PC-3 (cell line): ENCODE results near the gene TMEM59L. TPM values are rescaled to one million over a fixed set of nuclear protein-coding genes. Genes with fewer than 3 reads are reported as not detected.

ENCODE experiments used
- ATAC-seq: fragments of 200-7000 bp; cut with Tn5 transposase; 2 replicates; pipeline ENCODE4 v1.9.1; 2020; ENCODE audit warnings: mild to moderate bottlenecking, moderate library complexity
- BruUV-seq: library from RNA; stranded (reverse); fragments of 400-500 nt; replicated peaks from 2 replicates; lab custom pipeline; 2021; lab: Mats Ljungman, UMichigan
- CTCF ChIA-PET: fragments of 300-600 bp; sonication (Branson Sonifier 250); formaldehyde crosslinking; loops from one replicate; lab custom pipeline; 2022; ENCODE audit warnings: antibody characterized with exemption; lab: Charles Lee
- POLR2A ChIA-PET: fragments of 300-600 bp; sonication (Branson Sonifier 250); formaldehyde crosslinking; loops from one replicate; lab custom pipeline; 2022; ENCODE audit warnings: antibody characterized with exemption; ENCODE audit not compliant: unreplicated experiment; lab: Charles Lee
- DNase-seq: peaks from one replicate; pipeline ENCODE4 v3.0.0-alpha.2; 2015
- H2AFZ ChIP-seq: fragments of 300-600 bp; sonication (generic); 2 replicates; pipeline ENCODE4 v1.6.0; 2016; ENCODE audit warnings: antibody characterized with exemption, low read length
- H3F3A ChIP-seq: fragments of 300-600 bp; sonication (generic); one replicate; pipeline ENCODE4 v1.6.0; 2017; ENCODE audit warnings: antibody characterized with exemption, low read length, control low read depth, mild to moderate bottlenecking; ENCODE audit not compliant: unreplicated experiment
- H3K27ac ChIP-seq: fragments of 300-600 bp; sonication (generic); 2 replicates; pipeline ENCODE4 v1.5.1; 2016; ENCODE audit warnings: mild to moderate bottlenecking, low read length
- H3K27me3 ChIP-seq: fragments of 300-600 bp; sonication (generic); 2 replicates; pipeline ENCODE4 v1.6.1; 2016; ENCODE audit warnings: low read length, mixed read lengths
- H3K36me3 ChIP-seq: fragments of 300-600 bp; sonication (generic); 2 replicates; pipeline ENCODE4 v1.6.1; 2016; ENCODE audit warnings: low read depth, mixed run types, low read length, mixed read lengths
- H3K4me1 ChIP-seq: fragments of 300-600 bp; sonication (generic); 2 replicates; pipeline ENCODE4 v1.5.1; 2016; ENCODE audit warnings: low read length; ENCODE audit not compliant: insufficient read depth
- H3K4me2 ChIP-seq: fragments of 300-600 bp; sonication (generic); 2 replicates; pipeline ENCODE4 v1.6.0; 2016; ENCODE audit warnings: low read length
- H3K4me3 ChIP-seq: fragments of 300-600 bp; sonication (generic); 2 replicates; pipeline ENCODE4 v1.5.1; 2016; ENCODE audit warnings: mild to moderate bottlenecking, low read length, mixed read lengths
- H3K79me2 ChIP-seq: fragments of 300-600 bp; sonication (generic); 2 replicates; pipeline ENCODE4 v1.6.1; 2017; ENCODE audit warnings: low read length, mixed read lengths
- H3K9ac ChIP-seq: fragments of 300-600 bp; sonication (generic); 2 replicates; pipeline ENCODE4 v1.6.0; 2016; ENCODE audit warnings: mild to moderate bottlenecking, low read length
- H3K9me2 ChIP-seq: fragments of 300-600 bp; sonication (generic); replicated peaks from 2 replicates; pipeline ENCODE4 v1.6.1; 2016; ENCODE audit warnings: mixed run types, low read length, mixed read lengths
- H3K9me3 ChIP-seq: fragments of 300-600 bp; sonication (generic); 2 replicates; pipeline ENCODE4 v1.6.1; 2016; ENCODE audit warnings: low read length, mixed read lengths
- H4K20me1 ChIP-seq: fragments of 300-600 bp; sonication (generic); 2 replicates; pipeline ENCODE4 v1.6.1; 2016; ENCODE audit warnings: low read length, mixed read lengths
- CTCF ChIP-seq: fragments of 300-600 bp; sonication (generic); conservative IDR thresholded peaks from 2 replicates; pipeline ENCODE4 v1.5.1; 2017; ENCODE audit warnings: antibody characterized with exemption, low read depth, mild to moderate bottlenecking, low read length
- EZH2 ChIP-seq: fragments of 300-600 bp; sonication (generic); IDR thresholded peaks from one replicate; pipeline ENCODE4 v1.6.1; 2017; ENCODE audit warnings: antibody characterized with exemption, mild to moderate bottlenecking, low read length; ENCODE audit not compliant: unreplicated experiment
- EZH2phosphoT487 ChIP-seq: fragments of 300-600 bp; sonication (generic); IDR thresholded peaks from 2 replicates; pipeline ENCODE4 v1.6.1; 2018; ENCODE audit warnings: mild to moderate bottlenecking, antibody characterized with exemption, low read length, borderline replicate concordance
- intact Hi-C: fragments of 100-400 bp; cut with micrococcal nuclease; formaldehyde crosslinking; loops from 2 replicates; pipeline ENCODE4 v1.9.0; 2023
- total RNA-seq: library from RNA; depleted of rRNA; stranded (reverse); fragments of >200 nt; gene quantifications from 2 replicates; pipeline ENCODE4 v1.2.3, GENCODE V29; 2014

TMEM59L gene
- total RNA-seq, 1 experiment from 2014 or later, result 0.44 TPM

GRCh38 chr19:18620902-18621301, 8.2 kb downstream of the TMEM59L start:
- ChIA-PET POLR2A (no interaction called here), CTCF (no interaction called here)
- no peaks in the 10 kb centered on the region for H3K27me3 ChIP-seq
- no peak overlapping the region for H2AFZ ChIP-seq
- H3K79me2 ChIP-seq, result no peaks in the 10 kb centered on the region
- H3K9me3 ChIP-seq, result no peaks in the 10 kb centered on the region
- H3K36me3 ChIP-seq, result no peaks in the 10 kb centered on the region
- no peaks in the 10 kb centered on the region for H3K4me1 ChIP-seq
- no peak overlapping the region for H3K4me3 ChIP-seq
- H3F3A ChIP-seq, result no peaks in the 10 kb centered on the region
- no peak overlapping the region for H3K27ac ChIP-seq
- no peak for TF ChIP-seq EZH2
- TF ChIP-seq EZH2phosphoT487, result no peak
- no peak for TF ChIP-seq CTCF
- intact Hi-C loops, result no loop called here
- no peaks in the 10 kb centered on the region for H3K9me2 ChIP-seq
- BruUV-seq, result no TSS peak
- ATAC-seq (no peak), DNase-seq (no peak)
- H3K4me2 ChIP-seq, result no peak overlapping the region
- no peaks in the 10 kb centered on the region for H4K20me1 ChIP-seq
- no peak overlapping the region for H3K9ac ChIP-seq

- no peak overlapping the region for H2AFZ ChIP-seq
- BruUV-seq, result no TSS peak
Observed at GRCh38 chr19:18626906-18627305, 14.2 kb downstream of the TMEM59L start.

More at GRCh38 chr19:18626906-18627305, 14.2 kb downstream of the TMEM59L start:
- Histone ChIP-seq H3K9me3 (no peaks in the 10 kb centered on the region), H3K27me3 (no peaks in the 10 kb centered on the region), H3F3A (no peaks in the 10 kb centered on the region), H3K36me3 (no peaks in the 10 kb centered on the region), H3K27ac (no peak overlapping the region), H3K4me2 (no peak overlapping the region), H4K20me1 (no peaks in the 10 kb centered on the region), H3K4me1 (no peaks in the 10 kb centered on the region), H3K79me2 (no peaks in the 10 kb centered on the region), H3K9me2 (no peaks in the 10 kb centered on the region), H3K4me3 (no peak overlapping the region), H3K9ac (no peak overlapping the region)
- DNase-seq (no peak), ATAC-seq (no peak)
- ChIA-PET CTCF (no interaction called here), POLR2A (no interaction called here)
- TF ChIP-seq EZH2phosphoT487 (no peak), CTCF (no peak), EZH2 (no peak)
- intact Hi-C loops, result no loop called here
